Measurements from ENCODE around the gene SSR4.

Gene SSR4

DNA sequence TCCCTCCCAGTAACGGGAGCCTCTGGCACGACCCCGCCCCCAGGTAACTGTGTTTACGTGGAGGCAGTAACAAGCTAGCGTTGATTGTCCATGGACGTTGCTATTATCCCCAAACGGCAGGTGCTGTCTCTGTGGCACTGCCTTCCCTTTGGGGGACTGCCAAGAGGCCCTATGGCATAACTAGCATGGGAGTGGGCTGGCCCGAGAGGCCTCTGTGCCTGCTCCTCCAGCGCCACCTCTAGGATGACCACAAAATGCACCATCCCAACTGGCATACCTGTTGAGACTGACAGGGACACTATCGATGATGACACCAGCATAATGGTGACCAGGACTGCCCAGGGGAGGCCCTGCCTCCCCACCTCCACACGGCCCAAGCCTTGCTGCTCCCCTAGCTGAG, 12.2 kb upstream of the SSR4 start:
- no peak for FAIRE-seq

DNA sequence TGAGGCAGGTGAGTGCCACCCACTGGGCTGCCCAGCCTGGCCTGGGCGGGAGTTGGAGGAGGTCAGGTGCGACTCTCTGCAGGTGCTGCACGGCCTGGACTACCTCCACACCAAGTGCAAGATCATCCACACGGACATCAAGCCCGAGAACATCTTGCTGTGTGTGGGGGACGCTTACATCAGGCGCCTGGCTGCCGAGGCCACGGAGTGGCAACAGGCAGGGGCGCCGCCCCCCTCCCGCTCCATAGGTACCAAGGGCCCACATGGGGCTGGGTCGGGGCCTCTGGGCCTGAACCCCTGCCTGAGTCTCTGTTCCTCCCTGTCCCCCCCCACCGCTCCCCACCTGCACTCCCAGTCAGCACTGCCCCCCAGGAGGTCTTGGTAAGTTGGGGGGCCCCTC, 11.6 kb upstream of the SSR4 start:
- no peak for FAIRE-seq

DNA sequence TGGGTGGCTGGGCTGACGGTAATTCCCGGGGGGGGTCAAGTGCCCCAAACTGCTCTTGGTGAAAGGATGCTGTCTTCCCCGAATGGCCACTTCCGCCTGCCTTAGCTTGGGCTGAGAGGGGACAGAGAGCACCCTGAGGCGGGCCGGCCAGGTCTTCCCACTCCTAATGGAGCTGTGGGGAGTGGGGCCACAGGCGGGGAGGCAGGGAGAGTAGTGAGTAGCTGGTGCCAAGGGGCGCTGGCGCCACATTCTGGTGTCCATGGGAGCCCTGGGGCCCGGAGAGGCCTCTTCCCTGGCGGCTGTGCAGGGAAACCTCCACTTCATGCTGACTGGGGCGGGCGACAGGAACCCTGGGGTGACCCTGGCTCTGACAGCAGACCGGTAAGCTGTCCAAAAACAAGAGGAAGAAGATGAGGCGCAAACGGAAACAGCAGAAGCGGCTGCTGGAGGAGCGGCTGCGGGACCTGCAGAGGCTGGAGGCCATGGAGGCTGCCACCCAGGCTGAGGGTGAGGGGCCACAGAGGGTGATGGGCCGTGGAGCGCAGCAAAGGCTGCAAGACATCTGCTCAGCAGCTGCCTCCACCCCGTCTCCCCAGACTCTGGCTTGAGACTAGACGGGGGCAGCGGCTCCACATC, 11.0 kb upstream of the SSR4 start:
- no peak for FAIRE-seq

DNA sequence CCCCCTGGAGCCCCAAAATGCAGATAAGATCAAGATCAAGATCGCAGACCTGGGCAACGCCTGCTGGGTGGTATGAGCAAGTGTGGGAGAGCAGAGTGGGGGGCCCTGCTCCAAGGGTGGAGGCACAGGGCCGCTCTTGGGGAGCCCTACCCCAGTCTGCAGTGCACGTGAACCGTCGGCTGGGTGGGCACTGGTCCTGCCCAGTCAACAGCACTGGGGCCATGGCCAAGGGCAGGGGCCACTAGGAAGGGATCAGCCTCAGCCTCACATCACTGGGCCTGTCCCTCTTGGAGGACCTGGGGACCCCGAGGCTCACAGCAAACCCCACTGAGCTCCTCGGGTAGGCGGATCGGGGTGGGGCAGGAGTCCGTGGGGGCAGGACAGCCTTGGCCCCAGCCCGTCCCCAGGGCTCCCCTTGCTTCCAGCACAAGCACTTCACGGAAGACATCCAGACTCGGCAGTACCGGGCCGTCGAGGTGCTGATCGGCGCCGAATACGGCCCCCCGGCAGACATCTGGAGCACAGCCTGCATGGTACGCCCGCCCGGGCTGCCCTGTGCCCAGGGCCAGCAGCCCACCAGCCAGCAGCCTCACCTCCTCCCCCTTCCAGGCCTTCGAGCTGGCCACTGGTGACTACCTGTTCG, 10.0 kb upstream of the SSR4 start:
- no peak for FAIRE-seq

DNA sequence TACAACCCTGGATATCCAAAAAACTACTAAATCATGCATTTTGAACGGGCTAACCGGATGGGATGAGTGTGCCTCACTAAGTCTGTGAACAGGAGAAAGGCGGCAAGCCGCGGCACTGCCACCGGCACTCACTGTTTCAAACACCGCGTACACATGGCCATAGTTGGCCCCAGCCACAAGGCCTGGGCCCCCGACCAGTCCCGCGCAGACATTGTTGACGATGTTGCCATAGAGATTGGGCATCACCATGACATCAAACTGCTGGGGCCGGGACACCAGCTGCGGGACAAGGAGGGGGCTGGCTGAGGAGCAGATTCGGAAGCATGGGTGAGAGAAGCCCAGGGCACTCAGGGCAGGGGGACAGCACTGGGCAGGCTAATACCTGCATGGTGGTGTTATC, 7.8 kb upstream of the SSR4 start:
- no peak for FAIRE-seq

DNA sequence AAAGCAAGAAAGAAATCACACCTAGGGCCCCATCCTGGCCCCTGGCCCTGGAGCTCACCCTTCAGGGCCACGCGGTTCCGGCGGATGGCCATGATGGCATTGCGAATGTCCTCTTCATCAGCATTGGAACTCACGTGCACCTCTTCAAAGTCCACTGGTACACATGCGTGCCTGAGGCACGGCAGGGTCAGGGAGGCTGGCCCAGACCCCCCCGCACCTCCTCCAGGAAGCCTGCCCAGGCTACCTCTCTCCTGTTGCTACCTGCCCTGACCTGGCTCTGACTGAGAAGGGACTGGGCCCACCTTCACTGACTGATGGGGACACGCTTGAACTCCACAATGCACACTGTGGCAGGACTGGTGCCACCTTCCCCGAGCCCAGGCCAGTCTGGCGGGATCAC, 4.8 kb upstream of the SSR4 start:
- FAIRE-seq, result no peak

DNA sequence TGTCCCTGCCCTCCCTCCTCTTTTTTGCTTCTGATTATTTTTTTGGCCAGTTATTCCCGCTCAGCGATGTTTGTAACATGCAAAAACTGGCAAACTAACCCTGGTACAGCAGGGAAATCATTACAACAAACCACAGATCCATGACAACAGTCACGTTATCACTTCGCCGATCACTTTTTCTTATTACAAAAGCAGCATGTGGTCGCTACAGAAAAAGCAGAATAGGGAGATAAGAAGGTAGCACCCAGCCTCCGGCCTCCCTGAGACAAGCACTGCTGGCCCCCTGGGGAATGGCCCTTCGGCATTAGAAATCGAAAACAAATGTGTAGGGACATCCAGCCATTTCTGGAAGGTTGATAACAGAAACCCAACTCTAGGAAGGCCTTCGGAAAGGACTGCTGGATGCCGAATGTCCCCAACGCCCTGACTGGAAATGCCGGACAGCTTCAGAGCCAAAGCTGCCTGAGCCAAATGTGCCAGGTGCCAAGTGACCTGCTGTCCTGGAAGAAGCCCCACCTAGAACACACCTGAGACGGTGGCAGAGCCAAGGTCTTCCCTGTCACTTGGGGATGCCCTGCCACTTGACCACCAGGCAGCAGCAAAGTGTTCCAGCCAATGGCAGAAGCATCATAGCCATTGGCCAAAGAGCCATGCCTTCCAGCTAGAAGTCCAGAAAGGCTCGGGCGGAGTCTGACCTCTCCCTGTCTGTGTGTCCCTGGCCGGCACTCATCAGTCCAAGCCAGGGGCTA, 3.2 kb upstream of the SSR4 start:
- no peak for FAIRE-seq

DNA sequence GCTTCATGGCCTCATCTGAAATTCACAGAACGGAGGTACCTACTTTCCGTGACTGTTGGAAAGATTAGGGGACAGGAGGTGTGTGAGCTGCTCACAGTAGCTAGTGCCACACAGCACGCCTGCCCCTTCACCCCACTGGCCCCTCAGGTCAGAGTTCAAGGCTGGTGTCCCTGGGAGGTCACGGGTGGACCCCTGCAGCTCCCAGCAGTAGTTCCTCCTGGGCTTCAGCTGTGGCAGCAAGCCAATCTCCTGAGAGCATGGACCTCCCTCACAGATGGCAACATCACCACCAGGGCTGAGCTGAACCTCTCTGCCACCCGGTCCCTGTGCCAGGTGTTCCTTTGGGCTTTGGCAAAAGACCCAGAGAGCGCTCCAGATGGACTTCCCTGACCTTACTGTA, 2.1 kb upstream of the SSR4 start:
- no peak for FAIRE-seq

DNA sequence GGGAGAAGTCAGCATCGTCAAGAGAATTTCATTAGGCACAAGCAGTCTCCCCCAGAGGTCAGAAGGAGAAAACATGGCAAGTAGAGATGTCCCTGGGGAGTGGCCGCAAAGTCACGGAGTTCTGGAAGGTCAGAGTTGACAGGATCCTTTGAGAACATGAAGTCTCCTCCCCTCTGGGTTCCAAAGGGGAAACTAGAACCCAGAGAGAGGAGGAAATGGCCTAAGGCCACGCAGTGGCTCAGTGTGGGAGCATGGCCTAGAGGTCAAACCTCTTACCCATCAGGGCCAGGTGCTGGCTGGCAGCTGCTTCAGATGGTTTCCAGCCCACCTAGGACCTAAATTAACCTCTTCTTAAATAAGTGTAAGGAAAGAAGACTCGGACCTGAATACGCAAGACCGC, 1.2 kb upstream of the SSR4 start:
- FAIRE-seq, result no peak

DNA sequence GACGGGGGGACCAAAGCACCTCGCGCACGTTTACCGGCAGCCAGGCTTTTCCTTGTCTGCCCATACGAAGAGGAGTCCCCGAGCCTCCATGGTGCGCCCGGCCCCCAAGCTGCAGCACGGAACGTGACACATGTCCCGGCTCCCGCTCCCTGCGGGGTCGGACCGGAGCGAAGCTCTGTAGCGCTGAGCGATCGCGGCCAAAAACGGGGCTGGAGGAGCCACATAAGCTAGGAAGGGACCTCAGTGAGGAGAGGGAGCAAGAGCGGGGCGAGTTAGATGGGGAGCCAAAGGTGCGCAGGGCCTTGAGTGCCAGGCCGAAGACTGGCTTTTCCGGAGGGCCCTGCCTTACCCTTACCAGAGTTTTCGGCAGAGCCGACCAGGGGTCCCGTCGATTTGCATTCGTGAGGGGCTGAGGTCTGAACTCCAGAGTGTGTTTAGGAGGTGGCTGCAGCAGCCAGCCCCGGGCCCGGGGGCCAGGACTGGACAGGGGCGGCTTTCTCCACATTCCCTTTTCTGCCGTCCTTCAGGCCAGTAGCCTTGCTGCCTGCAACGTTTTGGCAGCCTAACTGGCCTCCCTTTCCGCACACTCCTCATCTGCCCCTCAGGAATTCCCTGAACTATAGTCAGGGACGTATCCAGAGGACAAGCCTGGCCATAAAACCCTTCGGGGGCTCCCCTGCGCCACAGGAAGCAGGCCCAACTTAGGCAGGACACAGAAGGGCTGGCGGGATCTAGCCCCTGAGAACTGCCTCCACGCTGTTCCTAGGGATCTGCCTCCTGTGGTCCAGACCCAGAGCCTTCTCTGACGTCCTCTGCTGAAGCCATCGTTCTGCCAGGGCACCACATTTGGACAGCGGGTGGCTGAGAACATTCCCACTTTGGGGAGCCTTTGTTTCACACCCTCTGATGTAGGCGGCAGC, 689 bp downstream of the SSR4 start:
- FAIRE-seq, result no peak

DNA sequence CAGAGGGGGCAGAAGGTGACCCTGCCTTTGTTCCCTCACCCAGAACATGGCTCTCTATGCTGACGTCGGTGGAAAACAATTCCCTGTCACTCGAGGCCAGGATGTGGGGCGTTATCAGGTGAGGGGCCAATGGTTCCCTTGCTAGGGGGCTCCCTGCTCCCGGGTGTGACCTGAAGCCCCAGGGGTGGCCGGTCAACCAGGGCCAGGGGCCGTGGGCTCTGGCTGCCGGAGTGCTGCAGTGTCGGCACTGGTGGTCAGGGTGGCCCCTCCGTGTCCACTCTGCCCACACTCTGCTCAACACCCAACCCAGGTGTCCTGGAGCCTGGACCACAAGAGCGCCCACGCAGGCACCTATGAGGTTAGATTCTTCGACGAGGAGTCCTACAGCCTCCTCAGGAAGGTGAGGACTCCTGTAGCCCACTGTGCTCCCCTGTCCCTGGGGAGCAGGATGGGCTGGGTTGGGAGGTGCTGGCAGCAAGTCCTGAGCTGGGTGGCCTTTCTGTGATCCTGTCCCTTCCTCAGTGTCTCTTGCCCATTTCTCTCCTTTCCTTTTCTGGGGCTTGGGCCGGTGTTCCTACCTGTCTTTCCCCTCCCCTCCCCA, 3.0 kb downstream of the SSR4 start:
- no peak for FAIRE-seq

DNA sequence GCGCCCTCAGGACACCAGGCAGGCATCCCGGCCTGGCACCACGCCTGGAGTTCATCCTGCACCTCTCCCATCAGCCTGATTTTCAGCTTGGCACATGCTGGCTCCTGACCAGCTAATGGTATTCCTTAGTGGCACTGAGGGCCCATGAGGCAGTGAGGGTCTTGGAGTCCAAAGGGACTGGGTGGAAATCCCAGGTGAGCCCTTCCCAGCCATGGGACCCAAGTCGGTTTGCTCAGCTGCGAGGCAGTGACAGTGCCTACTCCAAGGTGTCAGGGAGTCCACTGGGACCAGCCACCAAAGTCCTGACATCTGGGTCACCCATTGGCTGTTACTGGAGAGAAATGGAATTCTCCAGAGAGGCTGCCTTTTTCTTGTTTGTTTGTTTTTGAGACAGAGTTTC, 4.9 kb downstream of the SSR4 start:
- no peak for FAIRE-seq

DNA sequence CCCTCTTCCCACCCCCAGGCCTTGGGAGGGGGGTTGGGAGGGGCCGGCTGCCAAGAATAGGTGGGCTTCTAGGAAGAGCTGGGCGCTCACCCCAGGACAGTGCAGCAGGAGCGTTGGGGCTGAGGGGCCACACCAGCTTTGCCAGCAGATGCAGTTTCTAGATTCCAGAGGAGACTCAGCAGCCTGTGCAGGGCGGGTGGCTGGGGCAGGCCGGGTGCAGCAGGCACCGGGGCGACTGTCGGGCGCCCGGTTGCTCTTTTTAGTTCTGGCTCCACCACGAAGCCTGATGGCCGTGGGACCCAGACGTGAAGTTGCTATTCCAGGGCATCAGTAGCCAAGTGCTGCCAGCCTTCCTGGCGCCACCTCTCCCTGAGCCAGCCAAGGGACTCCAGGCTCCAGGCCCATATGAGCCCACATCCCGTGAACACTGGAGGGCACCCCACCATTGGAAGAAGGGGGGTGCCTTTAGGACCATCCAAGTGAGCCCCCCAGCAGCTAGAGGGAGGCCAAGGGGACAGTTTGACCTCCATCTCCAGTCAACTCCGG, 5.8 kb downstream of the SSR4 start:
- no peak for FAIRE-seq

DNA sequence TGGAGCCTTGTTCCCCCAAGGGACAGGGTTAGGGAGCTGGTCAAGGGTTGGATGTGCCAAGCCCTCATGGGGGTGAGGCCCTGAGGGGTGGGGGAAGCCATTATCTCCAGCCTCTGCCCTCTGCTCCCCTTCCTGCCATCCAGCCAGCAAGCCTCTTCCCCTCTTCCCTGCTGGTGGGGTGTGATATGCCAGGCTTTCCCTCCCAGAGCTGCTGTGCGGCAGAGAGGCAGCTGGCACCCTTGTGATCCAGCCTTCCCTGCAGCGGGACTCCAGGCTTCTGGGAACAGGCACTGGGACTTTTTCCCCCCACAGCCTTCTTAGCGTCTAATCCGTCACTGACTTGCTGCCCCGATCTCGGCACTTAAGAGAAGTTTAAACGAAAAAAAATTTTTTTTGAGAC, 6.3 kb downstream of the SSR4 start:
- no peak for FAIRE-seq

DNA sequence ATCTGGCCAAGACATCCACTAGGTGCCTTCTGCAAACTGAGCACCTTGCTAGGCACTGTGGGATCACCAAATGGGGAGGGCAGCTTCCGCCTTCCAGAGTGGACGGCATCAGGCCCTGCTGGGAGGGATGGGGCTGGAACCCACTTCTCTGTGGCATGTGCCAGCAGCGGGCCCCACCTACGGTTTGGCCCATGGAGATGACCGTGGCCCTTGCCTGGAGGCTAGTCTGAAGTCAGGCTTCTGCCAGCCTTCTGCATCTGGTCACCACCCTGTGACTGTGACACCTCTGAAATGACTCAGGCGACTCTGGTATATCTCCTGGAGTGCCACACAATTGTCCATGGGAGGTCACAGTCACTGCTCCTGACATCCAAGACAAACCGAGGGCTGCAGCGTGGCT, 7.2 kb downstream of the SSR4 start:
- FAIRE-seq, result no peak

DNA sequence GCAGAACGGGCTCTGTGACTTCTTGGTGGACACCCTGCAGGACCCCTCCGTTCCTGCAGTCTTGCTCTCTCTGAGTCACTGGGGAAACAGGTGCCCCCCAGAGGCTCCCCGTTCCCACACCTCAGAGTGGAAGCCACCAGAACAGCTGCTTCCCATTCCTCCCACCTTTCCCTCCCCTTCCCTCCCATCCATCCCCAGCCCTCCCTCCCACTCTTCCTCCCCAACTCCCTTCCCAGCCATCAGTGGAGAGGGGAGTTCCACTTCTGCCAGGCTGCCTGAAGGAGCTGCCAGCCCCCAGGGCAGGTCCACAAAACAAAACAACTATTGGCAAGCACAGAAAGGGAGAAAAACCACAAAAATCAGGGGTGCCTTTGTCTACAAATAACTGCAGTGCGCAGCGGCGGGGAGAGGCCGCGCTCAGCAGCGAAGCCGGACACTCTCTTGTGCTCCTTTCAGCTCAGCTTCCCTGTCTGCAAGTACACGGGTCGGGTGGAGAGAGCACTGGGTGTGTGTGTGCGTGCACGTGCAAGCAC, 8.1 kb downstream of the SSR4 start:
- no peak for FAIRE-seq

DNA sequence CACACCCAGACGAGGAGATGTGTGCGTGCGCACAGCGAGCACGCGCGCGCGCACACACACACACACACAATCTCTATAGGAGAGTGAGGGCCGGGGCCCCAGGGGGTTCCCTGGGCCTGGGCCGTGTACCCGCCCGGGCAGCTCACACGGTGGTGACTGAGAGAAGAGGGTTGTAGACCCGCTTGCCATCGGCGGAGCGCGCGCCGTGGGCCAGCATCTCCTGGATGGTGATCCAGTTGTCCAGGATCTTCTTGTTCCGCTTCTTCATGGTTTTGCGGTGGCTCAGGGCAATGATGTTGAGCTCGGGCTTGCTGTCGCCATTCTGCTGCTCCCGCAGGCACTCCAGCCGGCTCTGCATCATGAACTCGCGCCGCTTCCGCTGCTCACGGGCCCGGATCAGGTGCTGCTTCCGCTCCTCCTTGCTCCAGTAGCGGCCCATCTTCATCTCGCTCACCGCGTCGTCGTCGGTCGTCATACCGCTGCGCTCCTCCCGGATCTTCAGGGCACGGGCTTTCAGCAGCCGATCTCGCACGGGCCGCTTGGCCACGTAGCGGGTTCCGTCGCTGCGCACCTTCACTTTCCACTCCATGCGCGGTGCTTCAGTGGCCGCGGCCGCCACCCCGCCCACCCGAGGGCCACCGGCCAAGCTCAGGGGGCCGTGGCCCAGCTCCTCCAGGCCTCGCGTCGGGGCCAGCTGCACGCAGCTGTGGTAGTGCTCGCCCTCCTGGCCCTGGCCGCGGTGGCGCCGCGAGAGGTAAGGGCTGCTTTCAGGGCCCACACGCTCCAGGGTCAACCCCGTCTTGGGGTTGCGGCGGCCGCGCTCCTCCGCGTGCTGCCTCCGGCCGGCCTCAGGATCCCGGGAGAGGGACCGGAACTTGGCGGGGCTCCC, 9.0 kb downstream of the SSR4 start:
- FAIRE-seq, result no peak

DNA sequence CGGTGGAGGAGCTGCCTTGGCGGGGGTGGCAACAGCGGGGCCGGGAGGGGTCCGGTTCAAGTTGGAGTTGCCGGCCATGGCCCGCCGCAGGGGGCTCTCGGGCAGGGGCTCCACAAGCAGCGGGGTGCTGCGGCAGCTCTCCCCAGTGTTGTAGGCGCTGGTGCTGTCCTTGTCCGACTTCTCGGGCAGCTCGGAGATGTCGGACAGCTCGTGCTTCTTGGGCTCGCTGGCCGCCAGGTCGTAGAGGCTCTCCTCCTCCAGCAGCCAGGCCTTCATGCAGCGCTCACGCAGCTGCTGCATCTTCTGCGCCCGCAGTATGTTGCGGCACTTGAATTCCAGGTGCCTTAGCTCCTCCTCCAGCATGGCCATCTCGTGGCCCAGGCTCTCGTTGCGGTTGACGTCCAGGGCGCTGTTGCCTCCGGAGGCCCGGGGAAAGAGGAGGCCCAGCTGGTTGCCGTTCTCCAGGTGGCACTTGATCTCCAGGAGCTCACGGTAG, 9.7 kb downstream of the SSR4 start:
- no peak for FAIRE-seq

DNA sequence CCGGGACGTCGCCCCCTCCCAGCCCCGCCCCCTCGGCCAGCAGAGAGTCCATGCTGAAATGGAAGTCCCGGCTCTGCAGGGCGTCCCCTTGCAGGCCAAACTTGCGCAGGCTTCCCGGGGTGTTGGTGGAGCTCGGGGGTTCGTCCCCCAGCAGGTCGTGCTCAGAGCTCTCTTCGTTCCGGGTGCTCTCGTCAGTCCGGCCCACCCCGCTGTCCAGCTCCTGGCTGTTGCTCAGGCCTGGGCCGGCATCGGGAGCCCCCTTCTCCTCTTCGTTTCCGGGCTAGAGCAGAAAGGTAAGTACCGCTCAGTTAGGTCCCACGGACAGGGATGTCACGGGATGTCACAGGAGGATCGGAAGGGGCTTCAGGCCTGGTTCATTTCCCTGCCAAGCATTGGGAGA, 10.2 kb downstream of the SSR4 start:
- FAIRE-seq, result no peak

DNA sequence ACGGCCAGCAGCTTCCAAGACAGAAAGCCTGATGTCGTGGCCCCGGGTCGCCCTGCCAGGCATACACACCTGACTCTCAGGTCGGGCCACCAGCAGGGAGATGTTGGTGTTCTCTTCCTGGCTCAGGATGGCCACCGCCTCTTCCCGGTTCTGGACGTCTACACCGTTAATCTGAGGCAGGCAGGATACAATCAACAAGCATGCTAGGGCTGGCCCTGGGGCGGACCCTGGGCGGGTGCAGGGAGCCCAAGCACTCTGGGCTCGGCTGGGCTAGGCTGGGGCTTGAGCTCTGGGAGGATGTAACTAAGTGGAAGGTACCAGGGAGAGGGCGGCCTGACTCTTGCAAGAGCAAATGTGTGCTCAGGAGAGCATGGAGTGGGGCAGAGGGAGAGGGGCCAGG, 11.0 kb downstream of the SSR4 start:
- FAIRE-seq, result no peak

DNA sequence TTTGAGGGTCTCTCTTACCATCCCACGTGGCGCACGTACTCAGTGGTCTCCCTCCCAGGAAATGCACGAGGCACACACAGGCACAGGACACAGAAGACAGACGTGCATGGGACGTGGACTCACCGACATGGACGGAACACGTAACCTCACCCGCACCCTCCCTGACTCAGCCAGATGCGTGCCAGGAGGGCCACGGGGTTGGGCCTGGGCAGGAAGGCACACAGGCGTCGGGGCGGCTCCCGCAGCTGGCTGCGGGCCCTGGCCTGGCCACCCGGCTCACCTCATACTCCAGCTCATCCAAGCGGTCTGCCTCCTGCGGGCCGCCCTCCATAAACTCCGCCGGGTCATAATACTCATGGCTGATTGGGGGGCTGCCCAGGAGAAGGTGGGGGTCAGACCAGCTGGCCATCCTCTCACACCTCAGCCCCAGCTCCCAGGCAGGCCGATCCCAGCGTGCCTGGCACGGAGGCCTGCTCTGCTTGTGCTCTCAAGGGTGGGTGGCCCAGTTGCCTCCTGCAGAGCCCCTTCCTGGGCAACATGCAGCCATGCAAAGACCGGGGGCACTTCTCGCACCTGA, 12.6 kb downstream of the SSR4 start:
- no peak for FAIRE-seq

Measured in colon (tissue), 2 donors.